MM.1S (cell line): ENCODE measurements around the gene MAJIN.

Source experiments
- DNase-seq: peaks from one replicate; pipeline ENCODE4 v3.0.0-alpha.2; 2015
- H2AFZ ChIP-seq: fragments of 300-600 bp; sonication (generic); 2 replicates; pipeline ENCODE4 v1.6.0; 2016; ENCODE audit warnings: antibody characterized with exemption, low read length
- H3F3A ChIP-seq: fragments of 300-600 bp; sonication (generic); 2 replicates; pipeline ENCODE4 v1.6.1; 2016; ENCODE audit warnings: mild to moderate bottlenecking, antibody characterized with exemption, low read length, moderate library complexity, mixed read lengths; ENCODE audit not compliant: insufficient read depth
- H3K27ac ChIP-seq: fragments of 300-600 bp; sonication (generic); 2 replicates; pipeline ENCODE4 v1.5.1; 2016; ENCODE audit warnings: mild to moderate bottlenecking, low read length
- H3K27me3 ChIP-seq: fragments of 300-600 bp; sonication (generic); replicated peaks from 2 replicates; pipeline ENCODE4 v1.6.0; 2016; ENCODE audit warnings: low read length; ENCODE audit not compliant: insufficient read depth
- H3K36me3 ChIP-seq: fragments of 300-600 bp; sonication (generic); replicated peaks from 2 replicates; pipeline ENCODE4 v1.6.1; 2016; ENCODE audit warnings: mild to moderate bottlenecking, low read length, mixed read lengths; ENCODE audit not compliant: insufficient read depth
- H3K4me1 ChIP-seq: fragments of 300-600 bp; sonication (generic); 2 replicates; pipeline ENCODE4 v1.6.1; 2016; ENCODE audit warnings: low read length, mixed read lengths
- H3K4me2 ChIP-seq: fragments of 300-600 bp; sonication (generic); 2 replicates; pipeline ENCODE4 v1.6.0; 2016; ENCODE audit warnings: low read depth, low read length
- H3K4me3 ChIP-seq: fragments of 300-600 bp; sonication (generic); 2 replicates; pipeline ENCODE4 v1.5.1; 2016; ENCODE audit warnings: low read length, mixed read lengths
- H3K79me2 ChIP-seq: fragments of 300-600 bp; sonication (generic); 2 replicates; pipeline ENCODE4 v1.6.1; 2016; ENCODE audit warnings: mixed run types, low read length, mixed read lengths
- H3K9ac ChIP-seq: fragments of 300-600 bp; sonication (generic); 2 replicates; pipeline ENCODE4 v1.6.1; 2016; ENCODE audit warnings: low read length, mixed read lengths
- H3K9me2 ChIP-seq: fragments of 300-600 bp; sonication (generic); replicated peaks from 2 replicates; pipeline ENCODE4 v1.6.1; 2016; ENCODE audit warnings: mild to moderate bottlenecking, low read length, mixed read lengths; ENCODE audit not compliant: insufficient read depth
- H3K9me3 ChIP-seq: fragments of 300-600 bp; sonication (generic); replicated peaks from 2 replicates; pipeline ENCODE4 v1.6.1; 2016; ENCODE audit warnings: mild to moderate bottlenecking, low read length, mixed read lengths; ENCODE audit not compliant: insufficient read depth
- H4K20me1 ChIP-seq: fragments of 300-600 bp; sonication (generic); 2 replicates; pipeline ENCODE4 v1.6.1; 2016; ENCODE audit warnings: mild to moderate bottlenecking, low read length, moderate library complexity, mixed read lengths; ENCODE audit not compliant: insufficient read depth
- CTCF ChIP-seq: fragments of 300-600 bp; sonication (generic); IDR thresholded peaks from 2 replicates; pipeline ENCODE4 v1.5.1; 2016; ENCODE audit warnings: antibody characterized with exemption, low read length, mixed read lengths
- EZH2 ChIP-seq: fragments of 300-600 bp; sonication (generic); optimal IDR thresholded peaks from 2 replicates; pipeline ENCODE3; 2017; ENCODE audit warnings: low read depth, mild to moderate bottlenecking, antibody characterized with exemption, low read length, mixed read lengths
- EZH2phosphoT487 ChIP-seq: fragments of 300-600 bp; sonication (generic); IDR thresholded peaks from 2 replicates; pipeline ENCODE4 v1.6.1; 2018; ENCODE audit warnings: antibody characterized with exemption, low read length

MAJIN gene

GRCh38 chr11:64923151-64923661 is 48.7 kb downstream of the MAJIN start:
- Histone ChIP-seq H3K4me1 (no peaks in the 10 kb centered on the region), H3K27ac (no peak overlapping the region), H3K36me3 (no peaks in the 10 kb centered on the region), H3K4me2 (0 out of 2 replicates have a peak overlapping the region, but pooled peaks have one; percentile 97), H4K20me1 (no peaks in the 10 kb centered on the region), H3K4me3 (no peak overlapping the region), H3K27me3 (no peaks in the 10 kb centered on the region), H3K9ac (no peak overlapping the region), H3K9me3 (no peaks in the 10 kb centered on the region), H3F3A (no peaks in the 10 kb centered on the region), H3K9me2 (no peaks in the 10 kb centered on the region), H2AFZ (peak overlapping the region; percentile 99), H3K79me2 (no peaks in the 10 kb centered on the region)
- TF ChIP-seq CTCF (no peak), EZH2 (no peak), EZH2phosphoT487 (no peak)
- DNase-seq: no peak

GRCh38 chr11:64921384-64921783 is 50.5 kb downstream of the MAJIN start:
- no peaks in the 10 kb centered on the region for H3K4me1 ChIP-seq

DNA sequence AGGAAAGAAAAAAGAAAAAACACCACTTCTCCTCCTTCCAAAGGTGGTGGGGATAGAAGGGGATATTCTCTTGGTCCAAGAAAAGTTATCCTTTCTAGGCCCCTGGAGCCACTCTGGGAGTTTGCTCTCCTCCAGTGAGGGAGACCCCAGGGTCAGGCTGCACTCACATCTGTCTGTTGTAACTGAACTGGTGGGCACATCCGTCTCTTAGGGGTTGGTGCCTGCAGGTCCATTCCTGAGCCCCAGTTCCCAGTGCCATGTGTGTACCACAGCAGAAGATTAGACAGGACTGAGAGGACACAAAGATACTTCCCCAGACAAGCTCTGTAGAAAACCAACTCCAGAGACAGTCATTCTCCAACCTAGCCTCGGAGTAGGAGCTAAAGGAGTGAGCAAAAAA is 51.8 kb downstream of the MAJIN start:
- Histone ChIP-seq H3K9me2 (no peaks in the 10 kb centered on the region), H3K79me2 (peaks cover 18% of the 10 kb centered on the region), H3K4me3 (no peak overlapping the region), H3K4me2 (no peak overlapping the region), H3K9ac (no peak overlapping the region), H3F3A (peaks cover 4% of the 10 kb centered on the region; the same call in 1 of the 2 replicates), H3K27me3 (no peaks in the 10 kb centered on the region), H4K20me1 (no peaks in the 10 kb centered on the region), H3K36me3 (no peaks in the 10 kb centered on the region), H3K4me1 (peaks cover 6% of the 10 kb centered on the region), H2AFZ (no peak overlapping the region), H3K27ac (no peak overlapping the region), H3K9me3 (no peaks in the 10 kb centered on the region)
- TF ChIP-seq CTCF (no peak), EZH2 (no peak), EZH2phosphoT487 (no peak)
- no peak for DNase-seq

More at GRCh38 chr11:64921384-64921783, 50.5 kb downstream of the MAJIN start:
- H3F3A ChIP-seq: peaks cover 4% of the 10 kb centered on the region; the same call in 1 of the 2 replicates
- H3K9ac ChIP-seq: no peak overlapping the region
- no peak overlapping the region for H3K4me3 ChIP-seq
- no peaks in the 10 kb centered on the region for H3K27me3 ChIP-seq
- no peaks in the 10 kb centered on the region for H3K9me2 ChIP-seq
- no peaks in the 10 kb centered on the region for H3K36me3 ChIP-seq
- TF ChIP-seq EZH2: no peak
- no peak for TF ChIP-seq CTCF
- TF ChIP-seq EZH2phosphoT487: no peak
- no peaks in the 10 kb centered on the region for H4K20me1 ChIP-seq
- peaks cover 5% of the 10 kb centered on the region for H3K79me2 ChIP-seq
- H2AFZ ChIP-seq: no peak overlapping the region
- H3K4me2 ChIP-seq: no peak overlapping the region
- H3K9me3 ChIP-seq: no peaks in the 10 kb centered on the region
- H3K27ac ChIP-seq: no peak overlapping the region
- DNase-seq: no peak
